Neuronal stem cell (in vitro differentiated cells): ENCODE data around the gene TRIM71.

Experiments
- DNase-seq: peaks from one replicate; pipeline ENCODE4 v3.0.0-alpha.2; 2013; ENCODE audit warnings: low spot score
- H2AFZ ChIP-seq: one replicate; pipeline ENCODE4 v1.6.1; 2013; ENCODE audit warnings: mild to moderate bottlenecking, low read length, inconsistent platforms
- H2AK5ac ChIP-seq: 2 replicates; pipeline ENCODE4 v1.6.1; 2013; ENCODE audit warnings: low read depth, mild to moderate bottlenecking, inconsistent platforms, low read length, moderate library complexity, mixed read lengths
- H2BK120ac ChIP-seq: 2 replicates; pipeline ENCODE4 v1.6.1; 2013; ENCODE audit warnings: low read depth, mild to moderate bottlenecking, inconsistent platforms, low read length, moderate library complexity, mixed read lengths
- H2BK12ac ChIP-seq: one replicate; pipeline ENCODE4 v1.6.1; 2013; ENCODE audit warnings: low read length, inconsistent platforms
- H2BK15ac ChIP-seq: 2 replicates; pipeline ENCODE4 v1.6.1; 2013; ENCODE audit warnings: mild to moderate bottlenecking, low read length, inconsistent platforms, mixed read lengths
- H2BK5ac ChIP-seq: one replicate; pipeline ENCODE4 v1.6.1; 2013; ENCODE audit warnings: inconsistent platforms, mild to moderate bottlenecking, low read length, moderate library complexity
- H3K14ac ChIP-seq: one replicate; pipeline ENCODE4 v1.6.1; 2013; ENCODE audit warnings: low read length, inconsistent platforms
- H3K18ac ChIP-seq: 2 replicates; pipeline ENCODE4 v1.6.1; 2013; ENCODE audit warnings: low read length, inconsistent platforms
- H3K23ac ChIP-seq: 2 replicates; pipeline ENCODE4 v1.6.1; 2013; ENCODE audit warnings: low read depth, mild to moderate bottlenecking, mixed read lengths, low read length, inconsistent platforms; ENCODE audit not compliant: poor library complexity
- H3K27ac ChIP-seq: replicated peaks from 3 replicates; pipeline ENCODE4 v1.5.1; 2013; ENCODE audit warnings: low read length, inconsistent platforms
- H3K27me3 ChIP-seq, 3 experiments: 2 replicates each; pipeline ENCODE4 v1.6.1; 2013; ENCODE audit warnings: low read length in 3 of 3, mild to moderate bottlenecking in 2 of 3, inconsistent platforms in 1 of 3, low read depth in 1 of 3, mixed read lengths in 1 of 3, moderate library complexity in 1 of 3; ENCODE audit not compliant: control insufficient read depth in 3 of 3, insufficient read depth in 3 of 3
- H3K36me3 ChIP-seq, 2 donors: replicated peaks in 1 of 2; 2 replicates each; pipeline ENCODE4 v1.6.1; 2013; ENCODE audit warnings: low read length in 2 of 2; ENCODE audit not compliant: control insufficient read depth in 2 of 2, insufficient read depth in 2 of 2
- H3K4ac ChIP-seq: 2 replicates; pipeline ENCODE4 v1.6.1; 2013; ENCODE audit warnings: inconsistent platforms, mild to moderate bottlenecking, low read length, moderate library complexity
- H3K4me1 ChIP-seq, 2 donors: 1 replicate in 1 of 2; 2 replicates in 1 of 2; pipeline ENCODE4 v1.6.1; 2013; ENCODE audit warnings: low read length in 2 of 2, low read depth in 1 of 2; ENCODE audit not compliant: control insufficient read depth in 2 of 2, insufficient read depth in 1 of 2
- H3K4me2 ChIP-seq: one replicate; pipeline ENCODE4 v1.6.1; 2013; ENCODE audit warnings: mild to moderate bottlenecking, low read length, inconsistent platforms; ENCODE audit not compliant: insufficient read depth, poor library complexity, severe bottlenecking
- H3K4me3 ChIP-seq, 2 donors: 2 replicates each; pipeline ENCODE4 v1.5.1; 2013; ENCODE audit warnings: low read length in 2 of 2, mild to moderate bottlenecking in 2 of 2, inconsistent platforms in 1 of 2, moderate library complexity in 1 of 2
- H3K79me1 ChIP-seq: one replicate; pipeline ENCODE4 v1.6.1; 2013; ENCODE audit warnings: low read depth, mild to moderate bottlenecking, inconsistent platforms, low read length, moderate library complexity
- H3K9ac ChIP-seq: one replicate; pipeline ENCODE4 v1.6.1; 2013; ENCODE audit warnings: mild to moderate bottlenecking, low read depth, low read length, inconsistent platforms; ENCODE audit not compliant: poor library complexity
- H3K9me3 ChIP-seq, 2 donors: replicated peaks in 1 of 2; 2 replicates each; pipeline versions ENCODE3 to v1.6.1; 2013; ENCODE audit warnings: low read length in 2 of 2, mild to moderate bottlenecking in 2 of 2, inconsistent platforms in 1 of 2, low read depth in 1 of 2, mixed read lengths in 1 of 2, moderate library complexity in 1 of 2; ENCODE audit not compliant: control insufficient read depth in 2 of 2, insufficient read depth in 1 of 2
- H4K8ac ChIP-seq: one replicate; pipeline ENCODE4 v1.6.1; 2013; ENCODE audit warnings: low read depth, mild to moderate bottlenecking, inconsistent platforms, low read length, moderate library complexity
- H4K91ac ChIP-seq: one replicate; pipeline ENCODE4 v1.6.1; 2013; ENCODE audit warnings: low read length, low read depth, mild to moderate bottlenecking, inconsistent platforms; ENCODE audit not compliant: poor library complexity
- WGBS, 2 donors: extraction: QIAGEN DNeasy Blood & Tissue Kit; methylation state at CpG; one replicate each; pipeline ENCODE4 v1.1.7; 2013; ENCODE audit warnings: missing lambda C conversion rate in 2 of 2, mixed read lengths in 1 of 2; ENCODE audit not compliant: insufficient read length in 2 of 2, insufficient replicate concordance in 1 of 2; ENCODE audit errors: extremely low coverage in 2 of 2; 5-methylcytosine and 5-hydroxymethylcytosine counted together

The TRIM71 gene

DNA sequence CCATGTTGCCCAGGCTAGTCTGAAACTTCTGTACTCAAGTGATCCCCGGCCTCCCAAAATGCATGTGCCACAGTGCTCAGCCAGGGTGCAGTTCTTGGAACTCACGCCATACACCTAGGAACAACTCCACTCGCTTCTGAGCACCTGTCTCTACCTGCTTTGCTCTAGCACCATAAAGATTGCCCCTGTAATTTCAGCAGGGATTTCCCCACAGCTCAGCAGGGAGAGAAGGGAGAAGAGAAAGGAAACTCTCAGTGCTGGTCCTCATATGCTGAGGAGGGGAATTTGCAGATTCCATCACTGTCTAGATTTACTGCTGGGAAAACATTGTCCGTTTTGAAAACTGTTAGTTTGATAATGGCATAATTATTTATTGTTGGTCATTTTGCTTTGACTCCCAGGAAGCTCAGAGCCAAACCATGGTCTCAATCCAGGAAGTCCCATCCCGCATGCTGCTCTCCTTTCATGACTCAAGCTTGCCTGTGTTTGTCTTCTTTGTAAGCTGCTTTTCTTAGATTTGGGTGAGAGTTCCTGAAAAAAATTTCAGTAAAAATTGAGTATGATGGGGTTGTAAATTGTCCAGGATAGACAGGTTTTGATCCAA lies 24.2 kb downstream of the TRIM71 start:
- no peak overlapping the region for H3K9ac ChIP-seq
- no CpG with 5 or more reads among the region's 5 CpGs for WGBS, 2 donors
- peaks cover 0 to 23% of the 10 kb centered on the region in 2 donors for H3K36me3 ChIP-seq
- H2AFZ ChIP-seq: no peak overlapping the region
- no peak overlapping the region for H3K14ac ChIP-seq
- no peak overlapping the region for H2BK12ac ChIP-seq
- H4K91ac ChIP-seq: no peak overlapping the region
- peak overlapping the region; percentile 88 for H3K27ac ChIP-seq
- no peaks in the 10 kb centered on the region for H3K9me3 ChIP-seq
- no peak overlapping the region for H2BK15ac ChIP-seq
- H3K4me3 ChIP-seq: no peak overlapping the region
- H2BK5ac ChIP-seq: no peak overlapping the region
- peak overlapping the region; percentile 89 for H3K18ac ChIP-seq
- no peak overlapping the region for H3K4ac ChIP-seq
- H3K79me1 ChIP-seq: no peaks in the 10 kb centered on the region
- H3K4me2 ChIP-seq: no peak overlapping the region
- DNase-seq: no peak
- H3K27me3 ChIP-seq: no peaks in the 10 kb centered on the region
- H4K8ac ChIP-seq: no peak overlapping the region
- no peak overlapping the region for H3K23ac ChIP-seq
- no peak overlapping the region for H2BK120ac ChIP-seq
- peaks cover 21 to 55% of the 10 kb centered on the region in 2 donors for H3K4me1 ChIP-seq
- H2AK5ac ChIP-seq: no peak overlapping the region

- Histone ChIP-seq H2AFZ (no peak overlapping the region), H2BK120ac (no peak overlapping the region), H3K4me1 (peaks cover 21 to 53% of the 10 kb centered on the region in 2 donors), H3K4me3 (no peak overlapping the region), H3K4ac (no peak overlapping the region), H3K27me3 (no peaks in the 10 kb centered on the region), H2BK12ac (no peak overlapping the region), H3K27ac (peak overlapping the region; percentile 88), H2AK5ac (no peak overlapping the region), H3K23ac (no peak overlapping the region), H2BK15ac (no peak overlapping the region), H3K9ac (no peak overlapping the region), H3K4me2 (no peak overlapping the region), H3K36me3 (peaks cover 0 to 28% of the 10 kb centered on the region in 2 donors), H3K18ac (peak overlapping the region; percentile 36), H3K79me1 (no peaks in the 10 kb centered on the region), H2BK5ac (no peak overlapping the region), H4K91ac (no peak overlapping the region), H3K14ac (no peak overlapping the region), H4K8ac (no peak overlapping the region), H3K9me3 (no peaks in the 10 kb centered on the region)
- WGBS, 2 donors: no CpG with 5 or more reads among the region's 3 CpGs
- no peak for DNase-seq
Observed at GRCh38 chr3:32842531-32842931, 24.7 kb downstream of the TRIM71 start.

- no peak overlapping the region for H3K9ac ChIP-seq
- no peak overlapping the region for H2BK5ac ChIP-seq
- DNase-seq: no peak
- H4K8ac ChIP-seq: no peak overlapping the region
- peak overlapping the region; percentile 57 for H3K18ac ChIP-seq
- H3K4me1 ChIP-seq: peaks cover 21 to 55% of the 10 kb centered on the region in 2 donors
- H3K79me1 ChIP-seq: no peaks in the 10 kb centered on the region
- no peak overlapping the region for H2BK15ac ChIP-seq
- H3K9me3 ChIP-seq: no peaks in the 10 kb centered on the region
- no peak overlapping the region for H2BK120ac ChIP-seq
- no peak overlapping the region for H3K23ac ChIP-seq
- H3K27me3 ChIP-seq: no peaks in the 10 kb centered on the region
- no peak overlapping the region for H2BK12ac ChIP-seq
- no peak overlapping the region for H2AFZ ChIP-seq
- H3K14ac ChIP-seq: no peak overlapping the region
- no peak overlapping the region for H2AK5ac ChIP-seq
- peak overlapping the region; percentile 88 for H3K27ac ChIP-seq
- H3K4ac ChIP-seq: no peak overlapping the region
- peaks cover 0 to 26% of the 10 kb centered on the region in 2 donors for H3K36me3 ChIP-seq
- WGBS, 2 donors: no CpG with 5 or more reads among the region's 2 CpGs
- H4K91ac ChIP-seq: no peak overlapping the region
- no peak overlapping the region for H3K4me2 ChIP-seq
- H3K4me3 ChIP-seq: no peak overlapping the region
Observed at GRCh38 chr3:32842987-32843386, 25.2 kb downstream of the TRIM71 start.

DNA sequence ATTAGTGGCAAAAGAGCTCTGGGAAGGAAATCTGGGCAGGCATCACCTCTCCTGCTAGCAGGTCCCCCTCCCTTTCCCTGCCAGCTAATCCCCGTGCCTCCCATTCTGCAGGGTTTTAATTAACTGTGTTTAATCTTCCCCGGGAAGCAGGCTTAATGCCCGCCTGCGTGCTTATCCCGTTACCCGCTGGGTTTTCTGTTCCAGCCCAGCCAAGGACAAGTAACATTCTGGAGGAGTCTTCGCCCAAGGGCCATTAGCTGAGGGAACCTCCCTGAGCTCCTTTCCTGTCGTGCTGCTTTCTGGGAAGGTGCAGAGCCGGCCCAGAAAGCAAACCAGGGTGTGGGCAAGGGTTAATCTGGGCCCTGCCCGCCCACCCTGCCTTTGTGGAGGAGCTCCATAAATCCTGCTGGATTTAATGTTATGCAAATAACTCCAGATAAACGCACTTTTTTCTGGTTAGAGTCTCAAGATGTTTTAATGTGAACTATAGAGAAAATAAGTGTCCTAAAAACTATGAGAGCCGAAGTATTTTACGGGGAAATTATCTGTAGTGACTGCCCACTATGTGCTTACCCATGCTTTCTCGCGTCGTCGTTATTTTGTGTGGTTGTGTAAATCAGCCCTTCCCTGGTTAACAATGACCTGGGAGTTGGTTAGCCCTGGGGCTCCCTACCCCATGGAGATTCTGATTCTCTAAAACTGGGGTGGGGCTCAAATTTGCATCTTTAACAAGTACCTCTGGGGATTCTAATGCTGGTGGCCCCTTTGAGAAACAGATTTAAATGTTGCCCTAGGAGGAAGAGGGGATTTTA lies 25.9 kb downstream of the TRIM71 start:
- Histone ChIP-seq H3K4me3 (no peak overlapping the region), H3K79me1 (no peaks in the 10 kb centered on the region), H2BK12ac (no peak overlapping the region), H3K14ac (no peak overlapping the region), H3K27me3 (no peaks in the 10 kb centered on the region), H3K23ac (no peak overlapping the region), H2AFZ (no peak overlapping the region), H3K9me3 (no peaks in the 10 kb centered on the region), H3K36me3 (peaks cover 0 to 26% of the 10 kb centered on the region in 2 donors), H3K4me2 (peak overlapping the region; percentile 45), H2BK5ac (no peak overlapping the region), H3K18ac (no peak overlapping the region), H3K27ac (peak overlapping the region; percentile 93), H2BK120ac (no peak overlapping the region), H3K9ac (no peak overlapping the region), H3K4me1 (peaks cover 25 to 58% of the 10 kb centered on the region in 2 donors), H4K91ac (no peak overlapping the region), H2AK5ac (no peak overlapping the region), H2BK15ac (no peak overlapping the region), H4K8ac (no peak overlapping the region), H3K4ac (no peak overlapping the region)
- DNase-seq: peak; percentile 89
- no CpG with 5 or more reads among the region's 17 CpGs for WGBS, 2 donors
